ENCODE results near the gene DUS1L.

- TF ChIP-seq POLR2A (IDR thresholded peaks at IDR 0.05) = no peak
- TF ChIP-seq CTCF (IDR thresholded peaks at IDR 0.05) = no peak
These were observed 17.0 kb downstream of the DUS1L start for GRCh38 chr17:82048571-82048971.

Data from uterus (tissue), 2 donors.